Effector memory CD4-positive, alpha-beta T cell (primary cell): ENCODE results near the gene GNGT1.

Experiments used
- DNase-seq, 3 donors: peaks; one replicate each; pipeline ENCODE4 v3.0.0-alpha.2; 2020
- H3K27ac ChIP-seq: 2 replicates; pipeline ENCODE4 v1.7.0; 2013; ENCODE audit warnings: mild to moderate bottlenecking, low read length, moderate library complexity; ENCODE audit not compliant: insufficient read depth, poor library complexity, severe bottlenecking
- H3K27me3 ChIP-seq: replicated peaks from 2 replicates; pipeline ENCODE4 v1.7.0; 2013; ENCODE audit warnings: mild to moderate bottlenecking, low read length; ENCODE audit not compliant: insufficient read depth, control insufficient read depth, poor library complexity, severe bottlenecking
- H3K36me3 ChIP-seq: 2 replicates; pipeline ENCODE4 v1.7.0; 2013; ENCODE audit warnings: mild to moderate bottlenecking, low read length, moderate library complexity; ENCODE audit not compliant: control insufficient read depth, insufficient read depth
- H3K4me1 ChIP-seq: 2 replicates; pipeline ENCODE4 v1.7.0; 2013; ENCODE audit warnings: low read length, mild to moderate bottlenecking; ENCODE audit not compliant: control insufficient read depth, insufficient read depth, poor library complexity, severe bottlenecking
- H3K4me3 ChIP-seq: 2 replicates; pipeline ENCODE4 v1.7.0; 2013; ENCODE audit warnings: low read length, low read depth, mild to moderate bottlenecking; ENCODE audit not compliant: insufficient read depth, poor library complexity, severe bottlenecking
- H3K9me3 ChIP-seq: 2 replicates; pipeline ENCODE4 v1.7.0; 2013; ENCODE audit warnings: mild to moderate bottlenecking, low read length, moderate library complexity; ENCODE audit not compliant: control insufficient read depth

GNGT1 gene

GRCh38 chr7:93920496-93921182 lies 14.3 kb downstream of the GNGT1 start:
- Histone ChIP-seq H3K27ac (no peak overlapping the region), H3K36me3 (no peaks in the 10 kb centered on the region), H3K9me3 (no peaks in the 10 kb centered on the region), H3K4me1 (no peaks in the 10 kb centered on the region), H3K4me3 (no peak overlapping the region), H3K27me3 (peaks cover 11% of the 10 kb centered on the region)
- no peak for DNase-seq

GRCh38 chr7:93921186-93921585 lies 14.8 kb downstream of the GNGT1 start:
- Histone ChIP-seq H3K36me3 (no peaks in the 10 kb centered on the region), H3K9me3 (no peaks in the 10 kb centered on the region), H3K4me1 (no peaks in the 10 kb centered on the region), H3K27me3 (peaks cover 11% of the 10 kb centered on the region), H3K27ac (no peak overlapping the region), H3K4me3 (no peak overlapping the region)
- DNase-seq = no peak

GRCh38 chr7:93921607-93922566 lies 15.5 kb downstream of the GNGT1 start, which contains the start of gene GNG11:
Gene GNG11, plus strand, starts transcription at chr7:93921735. Its CDS starts 403 bp downstream, at chr7:93922138.
- H3K27ac ChIP-seq = no peak within 1 kb of the TSS
- peaks cover 11% of the 10 kb centered on the region for H3K27me3 ChIP-seq
- peak within 1 kb of the TSS; percentile 40 for H3K4me3 ChIP-seq
- no peaks in the 10 kb centered on the region for H3K4me1 ChIP-seq
- no peak for DNase-seq
- no peaks in the 10 kb centered on the region for H3K9me3 ChIP-seq
- no peaks in the 10 kb centered on the region for H3K36me3 ChIP-seq

DNA sequence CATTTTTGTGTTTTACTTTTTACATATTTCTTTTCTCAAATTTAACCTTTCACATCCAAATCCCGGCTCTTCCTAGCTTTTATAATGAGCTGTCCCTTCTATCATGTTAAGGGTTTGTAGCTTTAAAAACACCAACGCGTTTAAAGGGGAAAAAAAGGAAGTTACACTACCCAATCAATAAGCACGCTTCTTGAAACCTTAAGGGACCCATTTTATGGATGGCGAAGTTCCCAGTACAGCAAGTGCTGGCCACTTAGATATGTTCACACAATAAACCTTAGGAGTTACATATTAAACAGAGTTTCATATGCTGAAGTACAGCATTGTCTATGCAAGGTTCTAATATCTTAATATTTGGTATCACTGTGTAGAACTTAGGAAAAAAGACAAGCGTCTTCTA lies 16.9 kb downstream of the GNGT1 start:
- Histone ChIP-seq H3K9me3 (no peaks in the 10 kb centered on the region), H3K36me3 (no peaks in the 10 kb centered on the region), H3K27me3 (peaks cover 11% of the 10 kb centered on the region), H3K4me3 (no peak overlapping the region), H3K4me1 (no peaks in the 10 kb centered on the region), H3K27ac (no peak overlapping the region)
- DNase-seq = no peak

GRCh38 chr7:93923942-93924341 lies 17.6 kb downstream of the GNGT1 start:
- Histone ChIP-seq H3K27ac (no peak overlapping the region), H3K4me3 (no peak overlapping the region), H3K27me3 (peaks cover 11% of the 10 kb centered on the region)

DNA sequence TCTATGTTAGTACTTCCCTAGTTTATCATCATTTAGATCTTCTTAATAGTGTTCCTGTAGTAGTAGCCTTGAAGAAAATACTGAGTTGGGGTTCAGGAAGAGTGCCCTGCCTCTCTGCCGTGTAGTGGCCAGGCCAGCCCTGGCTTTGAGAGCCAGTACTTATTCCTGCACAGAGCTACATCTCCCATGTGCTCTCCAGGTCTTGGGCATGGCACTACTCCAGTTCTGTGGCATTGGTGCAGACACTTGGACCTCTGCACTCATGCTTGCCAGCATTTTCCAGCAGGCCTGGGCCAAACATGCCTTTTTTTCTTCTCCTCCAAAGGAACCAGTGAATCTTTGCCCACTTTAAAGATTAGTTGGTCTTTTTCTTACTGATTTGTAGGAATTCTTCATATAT lies 20.4 kb downstream of the GNGT1 start:
- no peak for DNase-seq
- Histone ChIP-seq H3K27me3 (no peaks in the 10 kb centered on the region), H3K27ac (no peak overlapping the region), H3K4me1 (no peaks in the 10 kb centered on the region), H3K9me3 (no peaks in the 10 kb centered on the region), H3K4me3 (no peak overlapping the region), H3K36me3 (no peaks in the 10 kb centered on the region)

More at GRCh38 chr7:93923942-93924341, 17.6 kb downstream of the GNGT1 start:
- Histone ChIP-seq H3K9me3 (no peaks in the 10 kb centered on the region), H3K4me1 (no peaks in the 10 kb centered on the region), H3K36me3 (no peaks in the 10 kb centered on the region)
- no peak for DNase-seq

GRCh38 chr7:93927585-93927984 lies 21.2 kb downstream of the GNGT1 start:
- DNase-seq = no peak
- no peaks in the 10 kb centered on the region for H3K9me3 ChIP-seq
- H3K4me3 ChIP-seq = no peak overlapping the region
- no peaks in the 10 kb centered on the region for H3K27me3 ChIP-seq
- no peaks in the 10 kb centered on the region for H3K4me1 ChIP-seq
- no peak overlapping the region for H3K27ac ChIP-seq
- no peaks in the 10 kb centered on the region for H3K36me3 ChIP-seq

GRCh38 chr7:93931655-93932054 lies 25.3 kb downstream of the GNGT1 start:
- Histone ChIP-seq H3K9me3 (no peaks in the 10 kb centered on the region), H3K27me3 (no peaks in the 10 kb centered on the region), H3K4me1 (no peaks in the 10 kb centered on the region), H3K27ac (no peak overlapping the region), H3K36me3 (no peaks in the 10 kb centered on the region), H3K4me3 (no peak overlapping the region)
- DNase-seq = no peak

DNA sequence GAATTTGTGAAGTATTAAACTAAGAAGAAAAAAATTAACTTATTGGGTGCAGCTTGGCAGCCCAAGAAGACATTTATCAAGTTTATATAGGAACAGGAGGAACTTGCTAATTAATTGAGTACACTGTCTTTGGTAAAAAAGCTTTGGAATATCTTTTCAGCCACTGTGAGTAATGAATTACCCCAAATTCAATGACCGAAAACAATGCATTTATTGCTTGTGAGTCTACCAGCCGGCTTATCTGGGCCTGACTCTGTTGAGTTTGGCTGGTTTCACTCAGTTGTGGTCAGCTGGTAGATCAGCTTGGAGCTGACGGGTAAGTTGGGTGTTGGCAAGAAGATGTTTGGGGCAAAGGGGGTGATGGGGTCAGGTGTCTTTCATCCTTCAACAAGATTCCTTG lies 26.8 kb downstream of the GNGT1 start:
- DNase-seq = no peak
- Histone ChIP-seq H3K27me3 (no peaks in the 10 kb centered on the region), H3K4me1 (no peaks in the 10 kb centered on the region), H3K27ac (no peak overlapping the region), H3K4me3 (no peak overlapping the region), H3K36me3 (no peaks in the 10 kb centered on the region), H3K9me3 (no peaks in the 10 kb centered on the region)

- Histone ChIP-seq H3K27me3 (no peaks in the 10 kb centered on the region), H3K4me3 (no peak overlapping the region), H3K36me3 (no peaks in the 10 kb centered on the region), H3K27ac (no peak overlapping the region), H3K4me1 (no peaks in the 10 kb centered on the region), H3K9me3 (no peaks in the 10 kb centered on the region)
- DNase-seq = no peak
Observed at GRCh38 chr7:93935102-93935501, 28.7 kb downstream of the GNGT1 start.
